HG02759 (cell line): ENCODE measurements around the gene BMP7.
"Not testable (repeated sequence)": the region's sequence is repeated elsewhere in the genome, so short reads cannot be mapped to it uniquely, and the experiment has no call there.

Experiments
- ATAC-seq: cut with Tn5 transposase; IDR thresholded peaks from one replicate; pipeline ENCODE4 v1.9.1; 2021; ENCODE audit warnings: mild to moderate bottlenecking, moderate library complexity; ENCODE audit not compliant: unreplicated experiment

The BMP7 gene

GRCh38 chr20:57175397-57176010 lies 90.9 kb downstream of the BMP7 start:
- ATAC-seq, result peak; percentile 61

DNA sequence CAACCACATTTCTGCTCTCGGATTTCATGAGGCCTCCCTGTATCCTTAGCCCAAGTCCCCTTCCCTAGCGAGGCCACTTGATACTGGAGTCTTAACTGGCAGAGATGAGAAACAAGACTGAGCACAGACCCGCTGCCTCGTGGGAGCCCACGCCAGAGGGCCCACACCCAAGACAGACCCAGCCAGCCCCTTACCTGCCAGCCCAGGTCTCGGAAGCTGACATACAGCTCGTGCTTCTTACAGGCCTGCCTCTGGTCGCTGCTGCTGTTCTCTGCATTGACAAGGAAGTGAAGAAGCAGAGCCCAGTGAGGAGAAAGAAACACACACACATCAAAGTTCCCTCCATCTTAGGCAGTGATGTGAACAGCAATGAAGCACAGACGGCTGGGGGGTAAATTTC lies 91.7 kb downstream of the BMP7 start:
- no peak for ATAC-seq

DNA sequence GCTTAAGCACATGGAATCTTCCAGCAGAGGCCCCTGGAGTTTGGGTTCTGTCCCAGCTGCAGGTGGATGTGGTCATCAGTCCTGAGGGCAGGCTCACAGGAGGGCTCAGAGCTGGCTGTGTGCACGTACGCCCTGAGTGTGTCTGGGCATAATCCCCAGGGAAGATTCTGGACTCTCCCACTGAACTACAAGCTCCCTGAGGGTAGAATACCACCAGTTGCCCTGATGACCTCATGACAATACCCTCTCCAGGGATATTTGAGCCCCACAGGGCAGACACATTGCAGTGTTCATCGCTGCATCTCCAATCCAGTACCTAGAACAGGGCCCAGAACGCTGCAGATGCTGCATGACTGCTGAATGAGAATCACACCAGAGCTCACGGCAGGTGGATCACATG lies 92.5 kb downstream of the BMP7 start:
- ATAC-seq, result no peak

DNA sequence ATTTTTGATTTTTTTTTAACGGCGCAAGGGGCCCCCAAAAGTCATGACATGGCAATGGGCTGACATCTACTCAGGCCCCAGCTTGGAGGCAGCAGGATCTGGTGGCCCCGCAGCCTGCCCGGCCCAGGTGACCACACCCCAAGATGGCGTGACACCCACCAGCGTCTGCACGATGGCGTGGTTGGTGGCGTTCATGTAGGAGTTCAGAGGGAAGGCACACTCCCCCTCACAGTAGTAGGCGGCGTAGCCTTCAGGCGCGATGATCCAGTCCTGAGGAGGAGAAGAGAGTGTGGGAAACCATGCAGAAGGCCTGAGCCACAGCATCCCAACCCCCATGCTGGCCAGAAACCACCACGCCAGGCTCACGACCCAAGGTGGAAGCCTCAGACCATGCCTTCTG lies 93.4 kb downstream of the BMP7 start:
- no peak for ATAC-seq

DNA sequence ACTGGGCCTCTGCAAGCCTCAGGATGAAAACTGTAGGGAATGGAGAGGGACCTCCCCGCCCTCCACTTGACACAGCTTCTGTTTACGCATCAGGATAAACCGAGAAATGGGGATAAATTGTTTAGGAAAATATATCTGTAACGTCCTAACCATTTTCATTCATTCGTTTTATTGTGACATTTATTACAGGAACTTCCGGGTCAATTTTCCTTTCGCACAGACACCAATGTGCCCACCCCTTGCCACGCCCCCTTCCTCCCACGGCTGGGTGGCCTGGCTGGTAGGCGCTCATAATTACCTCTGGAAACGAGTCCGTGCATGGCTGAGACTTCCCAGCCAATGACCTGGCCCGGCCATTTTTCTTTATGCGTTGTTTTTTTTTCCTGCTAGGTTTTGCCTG lies 96.1 kb downstream of the BMP7 start:
- no peak for ATAC-seq

GRCh38 chr20:57169162-57169561 lies 97.3 kb downstream of the BMP7 start:
- ATAC-seq, result no peak

DNA sequence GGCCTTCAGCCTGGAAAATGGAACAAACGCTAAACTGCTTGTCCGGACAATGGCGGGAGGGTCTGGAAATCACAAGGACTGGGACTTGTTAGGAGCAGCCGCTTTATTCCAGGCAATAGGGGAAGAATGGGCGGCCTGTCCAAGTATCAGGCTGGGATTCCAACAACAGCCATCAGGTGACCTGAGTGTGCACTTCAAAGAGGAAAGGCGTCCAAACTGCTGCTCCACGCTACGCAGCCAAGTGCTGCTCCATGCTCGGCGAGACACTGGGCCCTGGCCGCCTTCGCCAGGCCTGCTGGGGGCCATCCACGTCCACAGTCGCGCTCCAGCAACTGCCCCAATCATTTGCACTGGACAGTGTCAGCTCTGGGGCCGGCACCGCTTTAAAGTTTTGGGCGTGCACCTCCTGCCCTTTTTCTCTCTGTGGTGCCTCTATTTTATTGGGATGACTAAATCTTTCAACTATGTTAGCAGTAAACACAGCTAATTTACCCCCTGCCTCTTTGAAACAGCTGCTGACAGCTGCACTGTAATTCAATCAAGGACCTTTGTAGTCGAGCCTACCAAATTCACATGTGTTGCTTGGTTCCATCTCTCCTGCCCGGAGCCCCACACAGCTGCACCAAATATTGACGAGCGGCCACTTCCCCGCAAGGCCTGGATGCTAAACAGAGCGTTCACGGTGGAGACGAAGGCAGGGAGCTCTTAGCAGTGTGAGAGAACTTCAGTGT lies 98.3 kb downstream of the BMP7 start:
- no peak for ATAC-seq

GRCh38 chr20:57167292-57167655 lies 99.2 kb downstream of the BMP7 start:
- no peak for ATAC-seq

DNA sequence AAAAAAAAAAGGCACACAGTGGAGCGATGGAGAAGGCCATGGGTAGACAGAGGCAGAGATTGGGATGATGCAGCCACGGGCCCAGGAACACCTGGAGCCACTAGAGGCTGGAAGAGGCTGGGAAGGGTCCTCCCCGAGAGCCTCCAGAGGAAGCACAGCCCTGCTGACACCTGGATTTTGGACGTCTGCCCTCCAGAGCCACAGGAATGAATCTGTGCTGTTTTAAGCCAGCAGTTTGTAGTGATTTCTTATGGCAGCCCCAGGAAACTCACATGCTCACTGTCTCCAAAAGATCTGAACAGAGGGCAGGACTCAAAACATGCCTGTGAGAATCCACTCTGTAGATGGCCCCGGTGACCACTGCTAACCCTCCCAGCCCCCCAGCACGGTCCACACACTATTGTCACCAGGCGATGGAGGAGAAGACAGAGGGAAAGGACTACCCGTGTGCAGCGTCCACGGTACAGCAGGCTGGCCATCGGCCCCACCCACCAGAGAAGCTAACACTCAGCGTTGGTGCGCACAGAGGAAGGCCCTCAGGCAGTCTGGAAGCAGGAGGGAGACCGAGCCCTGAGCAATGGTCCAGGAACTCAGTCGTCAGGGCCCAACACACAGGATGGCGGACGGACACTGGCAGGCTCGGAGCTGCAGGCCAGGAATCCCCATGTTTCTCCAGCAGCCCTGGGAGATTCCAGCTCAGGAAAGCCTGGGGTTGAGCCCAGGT lies 99.7 kb downstream of the BMP7 start:
- no peak for ATAC-seq

DNA sequence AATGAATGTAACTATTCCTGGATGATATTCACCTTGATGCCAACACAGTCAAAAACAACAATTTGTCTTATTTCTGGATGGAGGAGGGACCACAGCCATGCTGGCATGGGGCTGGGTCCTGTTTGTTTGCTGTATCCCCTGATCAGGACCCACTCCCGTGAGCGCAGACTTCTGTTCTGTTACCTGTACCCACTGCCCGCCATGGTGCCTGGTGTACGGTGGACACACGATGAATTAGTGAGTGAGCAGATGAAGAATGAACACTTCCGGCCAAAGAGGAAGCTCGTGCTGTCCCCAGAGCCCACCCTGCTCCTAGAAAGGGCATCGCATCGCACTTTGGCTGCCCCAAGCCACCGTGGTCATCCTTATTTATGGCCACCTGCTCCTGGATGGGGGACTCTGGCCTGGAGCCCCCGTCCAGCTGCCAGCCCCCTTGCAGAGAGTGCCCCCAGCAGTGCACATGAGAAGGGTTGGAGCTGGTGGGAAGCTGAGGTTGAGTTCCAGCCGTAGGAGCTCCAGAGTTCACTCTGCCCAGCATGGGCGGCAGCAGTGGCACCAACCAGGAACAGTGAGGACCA lies 100.9 kb downstream of the BMP7 start:
- no peak for ATAC-seq

GRCh38 chr20:57164872-57165271 lies 101.6 kb downstream of the BMP7 start:
- ATAC-seq, result no peak

DNA sequence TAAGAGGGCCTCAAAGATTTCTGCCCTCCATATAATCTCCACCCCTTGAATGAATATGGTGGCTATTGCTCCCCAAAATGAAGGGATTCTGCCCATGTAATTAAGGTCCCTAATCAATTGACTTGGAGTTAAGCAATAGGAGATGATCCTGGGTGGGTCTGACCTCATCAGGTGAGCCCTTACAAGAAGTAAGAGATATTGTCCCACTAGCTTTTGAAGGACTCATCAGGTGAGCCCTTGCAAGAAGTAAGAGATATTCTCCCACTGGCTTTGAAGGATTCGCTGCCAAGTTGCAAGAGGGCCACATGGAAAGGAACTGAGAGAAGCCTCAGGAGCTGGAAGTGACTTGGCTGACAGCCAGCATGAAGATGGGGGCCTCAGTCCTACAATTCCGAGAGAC lies 103.4 kb downstream of the BMP7 start:
- ATAC-seq, result no peak

GRCh38 chr20:57162362-57162652 lies 104.1 kb downstream of the BMP7 start:
- no peak for ATAC-seq

- no peak for ATAC-seq
These were observed 104.7 kb downstream of the BMP7 start for GRCh38 chr20:57161478-57162361.

GRCh38 chr20:57160985-57161384 lies 105.5 kb downstream of the BMP7 start:
- no peak for ATAC-seq

DNA sequence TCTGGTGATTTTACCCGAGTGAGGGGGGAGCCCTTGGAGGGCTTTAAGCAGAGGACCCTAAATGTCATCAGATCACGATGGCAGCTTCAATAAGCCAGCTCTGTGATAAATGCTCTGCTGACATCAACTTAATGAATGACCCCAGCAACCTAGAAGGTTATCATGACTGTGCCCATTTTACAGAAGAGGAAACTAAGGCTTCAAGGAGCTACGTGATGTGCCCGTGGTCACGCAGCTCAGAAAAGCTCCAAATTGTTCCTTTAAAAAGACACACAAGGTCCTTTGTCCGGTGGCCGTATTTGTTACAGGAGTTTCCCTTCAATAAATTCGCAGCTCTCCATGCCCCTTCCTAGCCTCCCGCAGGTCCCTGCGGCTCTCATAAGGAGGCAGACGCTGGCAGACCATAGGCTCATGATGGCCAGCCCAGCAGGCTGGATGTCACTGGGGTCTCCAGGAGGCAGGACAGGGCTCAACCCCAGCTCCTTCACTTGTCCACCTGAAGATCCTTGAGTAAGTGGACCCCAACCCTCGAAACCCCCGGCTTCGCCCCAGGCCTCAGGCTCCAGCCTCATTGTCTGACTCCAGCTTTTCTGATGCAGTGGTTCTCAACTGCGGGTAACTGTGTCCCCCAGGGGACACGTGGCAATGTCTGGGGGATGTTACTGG lies 106.4 kb downstream of the BMP7 start:
- no peak for ATAC-seq

- ATAC-seq, result no peak
These were observed 107.1 kb downstream of the BMP7 start for GRCh38 chr20:57159193-57159851.

DNA sequence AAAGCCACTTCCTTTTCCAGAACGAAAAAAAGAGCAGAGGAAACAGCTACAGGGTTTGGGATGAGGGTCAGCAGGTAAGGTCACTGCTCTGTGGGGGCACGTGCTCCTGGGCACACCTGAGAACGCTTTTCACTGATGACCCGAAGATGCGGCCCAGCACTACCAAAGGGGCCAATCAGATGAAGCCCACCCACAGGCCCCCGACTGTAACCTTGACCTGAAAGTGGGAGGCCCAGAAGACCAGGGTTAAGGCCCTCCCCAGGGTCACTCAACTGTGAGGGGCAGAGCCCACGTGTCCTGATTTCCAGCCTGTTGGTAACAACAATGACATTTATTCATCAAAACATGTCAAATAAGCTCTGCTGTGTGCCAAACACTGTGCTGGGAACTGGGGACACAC lies 108.0 kb downstream of the BMP7 start:
- no peak for ATAC-seq

- not testable (repeated sequence) for ATAC-seq
These were observed 108.7 kb downstream of the BMP7 start for GRCh38 chr20:57157787-57158186.

- no peak for ATAC-seq
These were observed 109.2 kb downstream of the BMP7 start for GRCh38 chr20:57157106-57157691.
